H1 (cell line): ENCODE data around the gene CDH2. TPM values are rescaled to one million over a fixed set of nuclear protein-coding genes. Genes with fewer than 3 reads are reported as not detected.

Experiments used
- CTCF ChIA-PET: fragments of 300-600 bp; sonication (Branson Sonifier 250); formaldehyde crosslinking; loops from one replicate; lab custom pipeline; 2021; ENCODE audit not compliant: partially characterized antibody; lab: Charles Lee
- POLR2A ChIA-PET: fragments of 300-600 bp; sonication (Branson Sonifier 250); formaldehyde crosslinking; loops from one replicate; lab custom pipeline; 2021; ENCODE audit warnings: inconsistent platforms; ENCODE audit not compliant: partially characterized antibody; lab: Charles Lee
- DNase-seq, 2 experiments: peaks; one replicate each; pipeline versions ENCODE4 v3.0.0 to v3.0.0-alpha.2; 2010 to 2022; ENCODE audit warnings: low spot score in 2 of 2, low read depth in 1 of 2, mixed read lengths in 1 of 2
- FAIRE-seq: peaks from 2 replicates; lab custom pipeline; 2011; peaks lifted over from hg19 to GRCh38; lab: Jason Lieb, UNC
- H2AFZ ChIP-seq: 2 replicates; pipeline ENCODE4 v1.8.1; 2012; ENCODE audit warnings: low read length, inconsistent platforms
- H2AK5ac ChIP-seq: 2 replicates; pipeline ENCODE4 v1.6.1; 2013; ENCODE audit warnings: low read depth, low read length
- H2BK120ac ChIP-seq: replicated peaks from 2 replicates; pipeline ENCODE3; 2013; ENCODE audit warnings: low read depth, low read length, inconsistent platforms
- H2BK12ac ChIP-seq: 2 replicates; pipeline ENCODE4 v1.6.1; 2013; ENCODE audit warnings: low read depth, low read length
- H2BK15ac ChIP-seq: 2 replicates; pipeline ENCODE4 v1.6.1; 2013; ENCODE audit warnings: low read length
- H2BK20ac ChIP-seq: 2 replicates; pipeline ENCODE4 v1.6.1; 2013; ENCODE audit warnings: low read length
- H2BK5ac ChIP-seq: 2 replicates; pipeline ENCODE4 v1.6.1; 2013; ENCODE audit warnings: low read depth, low read length
- H3K14ac ChIP-seq: 2 replicates; pipeline ENCODE4 v1.6.1; 2013; ENCODE audit warnings: inconsistent platforms; ENCODE audit not compliant: insufficient read length
- H3K18ac ChIP-seq: 2 replicates; pipeline ENCODE4 v1.6.1; 2013; ENCODE audit warnings: low read length; ENCODE audit errors: extremely low read depth
- H3K23ac ChIP-seq: 2 replicates; pipeline ENCODE4 v1.6.1; 2013; ENCODE audit warnings: inconsistent platforms; ENCODE audit not compliant: insufficient read length
- H3K23me2 ChIP-seq: 2 replicates; pipeline ENCODE4 v1.6.1; 2013; ENCODE audit warnings: low read depth, low read length
- H3K27ac ChIP-seq: 2 replicates; pipeline ENCODE4 v1.6.1; 2011; ENCODE audit warnings: low read depth, low read length, inconsistent platforms
- H3K27me3 ChIP-seq, 4 experiments: replicated peaks in 1 of 4; 1 replicate in 1 of 4; 2 replicates in 3 of 4; pipeline versions ENCODE4 v1.6.1 to v1.8.1; 2011 to 2013; ENCODE audit warnings: low read length in 3 of 4, mild to moderate bottlenecking in 3 of 4, inconsistent platforms in 2 of 4, mixed read lengths in 2 of 4, moderate library complexity in 1 of 4; ENCODE audit not compliant: control insufficient read depth in 3 of 4, insufficient read depth in 3 of 4; ENCODE audit errors: extremely low read depth in 1 of 4
- H3K36me3 ChIP-seq, 4 experiments: 2 replicates each; pipeline versions ENCODE4 v1.6.1 to v1.8.1; 2011 to 2013; ENCODE audit warnings: mild to moderate bottlenecking in 4 of 4, low read length in 3 of 4, moderate library complexity in 2 of 4, control low read depth in 1 of 4, inconsistent platforms in 1 of 4; ENCODE audit not compliant: insufficient read depth in 4 of 4, control insufficient read depth in 2 of 4
- H3K4ac ChIP-seq: replicated peaks from 2 replicates; pipeline ENCODE3; 2013; ENCODE audit warnings: low read length, low read depth, mixed read lengths, inconsistent platforms; ENCODE audit not compliant: insufficient read length
- H3K4me1 ChIP-seq, 4 experiments: replicated peaks in 1 of 4; 1 replicate in 1 of 4; 2 replicates in 3 of 4; pipeline versions ENCODE4 v1.6.1 to v1.8.1; 2011 to 2013; ENCODE audit warnings: low read length in 3 of 4, inconsistent platforms in 2 of 4, mixed read lengths in 1 of 4; ENCODE audit not compliant: insufficient read depth in 4 of 4, control insufficient read depth in 3 of 4
- H3K4me2 ChIP-seq, 2 experiments: 2 replicates each; pipeline versions ENCODE4 v1.6.1 to v1.8.1; 2011 to 2013; ENCODE audit warnings: low read depth in 2 of 2, low read length in 2 of 2, control low read depth in 1 of 2, inconsistent platforms in 1 of 2, mild to moderate bottlenecking in 1 of 2; ENCODE audit not compliant: insufficient read depth in 1 of 2
- H3K4me3 ChIP-seq, 4 experiments: fragments of 200-600, 300-600 bp in 1 of 4; sonication (generic), shearing (Covaris generic), sonication (Bioruptor Twin) in 1 of 4; 2 replicates each; pipeline versions ENCODE4 v1.5.1 to v1.8.1; 2011 to 2016; ENCODE audit warnings: low read length in 4 of 4, low read depth in 3 of 4, control low read depth in 2 of 4, inconsistent platforms in 2 of 4, mild to moderate bottlenecking in 2 of 4, mixed read lengths in 1 of 4, moderate library complexity in 1 of 4; ENCODE audit not compliant: insufficient read depth in 2 of 4; ENCODE audit errors: extremely low read depth in 1 of 4
- H3K56ac ChIP-seq: replicated peaks from 2 replicates; pipeline ENCODE3; 2013; ENCODE audit warnings: low read depth, mild to moderate bottlenecking, mixed read lengths, low read length, inconsistent platforms; ENCODE audit not compliant: insufficient read length
- H3K79me1 ChIP-seq: 2 replicates; pipeline ENCODE4 v1.6.1; 2013; ENCODE audit warnings: low read depth, low read length, control low read depth
- H3K79me2 ChIP-seq, 2 experiments: 2 replicates each; pipeline versions ENCODE4 v1.6.1 to v1.8.1; 2012 to 2013; ENCODE audit warnings: low read length in 2 of 2, mild to moderate bottlenecking in 2 of 2, inconsistent platforms in 1 of 2; ENCODE audit not compliant: insufficient read depth in 2 of 2, control insufficient read depth in 1 of 2
- H3K9ac ChIP-seq, 4 experiments: replicated peaks in 1 of 4; 1 replicate in 1 of 4; 2 replicates in 3 of 4; pipeline versions ENCODE4 v1.6.1 to v1.8.1; 2011 to 2013; ENCODE audit warnings: low read depth in 3 of 4, low read length in 3 of 4, control low read depth in 2 of 4, mild to moderate bottlenecking in 2 of 4, moderate library complexity in 2 of 4, inconsistent platforms in 1 of 4; ENCODE audit errors: extremely low read depth in 1 of 4
- H3K9me3 ChIP-seq, 2 experiments: 2 replicates each; pipeline versions ENCODE4 v1.6.1 to v1.8.1; 2012 to 2013; ENCODE audit warnings: mild to moderate bottlenecking in 2 of 2, moderate library complexity in 2 of 2, control low read depth in 1 of 2, inconsistent platforms in 1 of 2, low read depth in 1 of 2, low read length in 1 of 2, mixed read lengths in 1 of 2; ENCODE audit not compliant: insufficient read depth in 2 of 2
- H4K20me1 ChIP-seq, 2 experiments: replicated peaks in 1 of 2; 2 replicates each; pipeline versions ENCODE3 to v1.8.1; 2011 to 2013; ENCODE audit warnings: inconsistent platforms in 2 of 2, low read length in 2 of 2, mild to moderate bottlenecking in 1 of 2; ENCODE audit not compliant: insufficient read depth in 2 of 2, control insufficient read depth in 1 of 2
- H4K5ac ChIP-seq: 2 replicates; pipeline ENCODE4 v1.6.1; 2013; ENCODE audit warnings: low read length, low read depth, mixed read lengths, inconsistent platforms; ENCODE audit not compliant: insufficient read length
- H4K8ac ChIP-seq: 2 replicates; pipeline ENCODE4 v1.8.0; 2013; ENCODE audit warnings: mild to moderate bottlenecking, moderate library complexity, low read length, inconsistent platforms; ENCODE audit not compliant: insufficient read depth; ENCODE audit errors: extremely low read depth
- H4K91ac ChIP-seq: replicated peaks from 2 replicates; pipeline ENCODE3; 2013; ENCODE audit warnings: low read length, mixed read lengths, inconsistent platforms; ENCODE audit not compliant: insufficient read length
- BACH1 ChIP-seq: IDR thresholded peaks from 2 replicates; pipeline ENCODE4 v1.6.1; 2012; ENCODE audit warnings: low read length, improper control_type of control experiment
- RFX5 ChIP-seq: IDR thresholded peaks from 2 replicates; pipeline ENCODE4 v1.6.1; 2011; ENCODE audit warnings: low read depth, low read length, improper control_type of control experiment, borderline replicate concordance
- RNF2 ChIP-seq: fragments of 200-900, 300-1000 bp; sonication (generic); IDR thresholded peaks from 2 replicates; pipeline ENCODE4 v1.7.1; 2016; ENCODE audit warnings: borderline replicate concordance, low read depth, mild to moderate bottlenecking, antibody characterized with exemption, low read length; ENCODE audit not compliant: poor library complexity, severe bottlenecking; ENCODE audit errors: missing control alignments
- SIX5 ChIP-seq: IDR thresholded peaks from 2 replicates; pipeline ENCODE4 v1.6.1; 2011; ENCODE audit warnings: mild to moderate bottlenecking, low read depth, low read length
- WGBS, 2 experiments: shearing (Covaris generic) in 1 of 2; methylation state at CpG; one replicate each; pipeline versions ENCODE4 v1.1.6 to v1.1.7; 2013 to 2015; ENCODE audit warnings: low lambda C conversion rate in 2 of 2, mixed read lengths in 2 of 2, inconsistent platforms in 1 of 2, low coverage in 1 of 2, missing lambda C conversion rate in 1 of 2; ENCODE audit not compliant: insufficient replicate concordance in 2 of 2, insufficient coverage in 1 of 2, insufficient read length in 1 of 2; ENCODE audit errors: extremely low coverage in 1 of 2, missing lambda C conversion rate in 1 of 2; 5-methylcytosine and 5-hydroxymethylcytosine counted together
- polyA plus RNA-seq, 7 experiments: library from polyadenylated mRNA; depleted of rRNA in 3 of 7; stranded (reverse) in 5 of 7; unstranded in 2 of 7; fragments of >200 nt in 5 of 7; fragments of 200-250 nt in 2 of 7; gene quantifications; 1 replicate in 5 of 7; 2 replicates in 1 of 7; 4 replicates in 1 of 7; pipeline versions ENCODE4 v1.2.1 to v1.2.3, GENCODE V29; 2011 to 2013; ENCODE audit warnings: missing spikeins in 2 of 7, mixed read lengths in 2 of 7
- total RNA-seq: library from RNA; stranded (reverse); fragmentation: NEBNext Ultra II Directional; extraction: Animal tissue kit (Norgen Biotek cat#: 25700); gene quantifications from 2 replicates; pipeline ENCODE4 v1.2.1, GENCODE V29; 2021

CDH2 gene
- total and polyA plus RNA-seq, 2 of the 8 experiments (the other 6 are each of a cell fraction or from before 2014, with no cell fraction given) = 15.0 to 56.5 TPM

DNA sequence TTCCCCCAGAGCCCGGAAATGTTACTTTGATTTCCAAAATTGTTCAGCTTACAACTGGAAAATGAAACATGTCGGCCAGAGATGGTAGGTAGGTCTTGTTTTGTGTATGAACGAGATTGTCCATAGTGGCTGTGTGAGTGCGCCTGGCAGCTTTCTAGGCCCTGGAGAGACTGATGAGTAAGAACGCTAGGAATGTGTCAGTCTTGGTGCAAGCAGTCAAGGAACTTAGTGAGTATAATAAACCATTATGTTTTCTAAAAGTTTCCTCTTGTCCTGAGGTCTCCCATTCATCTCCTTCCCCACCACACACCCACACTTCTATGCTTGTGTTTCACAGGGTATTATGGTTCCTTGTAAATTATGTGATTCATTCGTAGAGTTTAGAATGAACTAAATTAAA, 234.2 kb downstream of the CDH2 start:
- POLR2A ChIA-PET = no interaction called here
- no peaks in the 10 kb centered on the region for H3K36me3 ChIP-seq

More for the DNA sequence above, 234.2 kb downstream of the CDH2 start:
- Histone ChIP-seq H3K79me1 (no peaks in the 10 kb centered on the region), H2BK20ac (no peak overlapping the region)
- no peak for TF ChIP-seq BACH1
- TF ChIP-seq SIX5 = no peak
- no peak for TF ChIP-seq RFX5
- TF ChIP-seq RNF2 = no peak
- TF ChIP-seq, all 59 proteins: peak for 0
- Histone ChIP-seq H4K5ac (no peak overlapping the region), H3K79me2 (no peaks in the 10 kb centered on the region), H4K91ac (no peak overlapping the region), H3K4me1 (no peaks in the 10 kb centered on the region), H3K4me3 (no peak overlapping the region), H2BK5ac (no peak overlapping the region), H3K18ac (no peak overlapping the region), H3K9me3 (no peaks in the 10 kb centered on the region), H2BK15ac (no peak overlapping the region), H2BK12ac (no peak overlapping the region), H3K4ac (no peak overlapping the region), H3K4me2 (no peak overlapping the region), H4K20me1 (no peaks in the 10 kb centered on the region), H4K8ac (no peak overlapping the region), H3K27ac (no peak overlapping the region), H3K27me3 (no peaks in the 10 kb centered on the region), H3K23me2 (no peaks in the 10 kb centered on the region), H2BK120ac (no peak overlapping the region), H3K23ac (no peak overlapping the region), H2AK5ac (no peak overlapping the region), H3K9ac (no peak overlapping the region), H3K14ac (no peak overlapping the region), H2AFZ (no peak overlapping the region), H3K56ac (no peak overlapping the region)
- CTCF ChIA-PET = interaction anchor here (0.6 to 1.1 kb wide), 4 partner anchors 10 to 1171 kb away, joined by 3 read pairs; no protein-coding TSS in a partner anchor
- FAIRE-seq (no peak), DNase-seq (no peak)
- 89% methylated on average over 6 of the region's 6 CpGs; no CpG with 5 or more reads in 1 of the 2 experiments for WGBS, 2 experiments
